SJCRH30 (cell line): Measurements from ENCODE around the gene REEP2. TPM values are rescaled to one million over a fixed set of nuclear protein-coding genes. Genes with fewer than 3 reads are reported as not detected.
"Not testable (repeated sequence)": the region's sequence is repeated elsewhere in the genome, so short reads cannot be mapped to it uniquely, and the experiment has no call there.

Experiments used
- DNase-seq, 2 experiments: peaks; one replicate each; pipeline ENCODE4 v3.0.0-alpha.2; 2015 to 2020
- H3K27ac ChIP-seq: fragments of 250-450 bp; sonication (Bioruptor Pico); 2 replicates; pipeline ENCODE4 v1.5.1; 2020; ENCODE audit warnings: mild to moderate bottlenecking, moderate library complexity
- H3K27me3 ChIP-seq: fragments of 250-450 bp; sonication (Bioruptor Pico); 2 replicates; pipeline ENCODE4 v1.5.1; 2020; ENCODE audit warnings: mild to moderate bottlenecking, moderate library complexity
- H3K36me3 ChIP-seq: fragments of 250-450 bp; sonication (Bioruptor Pico); 2 replicates; pipeline ENCODE4 v1.5.1; 2020; ENCODE audit warnings: mild to moderate bottlenecking, moderate library complexity
- H3K4me1 ChIP-seq: fragments of 250-450 bp; sonication (Bioruptor Pico); 2 replicates; pipeline ENCODE4 v1.5.1; 2020; ENCODE audit warnings: mild to moderate bottlenecking, moderate library complexity
- H3K4me3 ChIP-seq: fragments of 250-450 bp; sonication (Bioruptor Pico); 2 replicates; pipeline ENCODE4 v1.5.1; 2020; ENCODE audit warnings: mild to moderate bottlenecking, moderate library complexity
- H3K9me3 ChIP-seq: fragments of 250-450 bp; sonication (Bioruptor Pico); replicated peaks from 2 replicates; pipeline ENCODE4 v1.5.1; 2020; ENCODE audit warnings: mild to moderate bottlenecking, moderate library complexity
- total RNA-seq: library from RNA; depleted of rRNA; stranded (reverse); fragments of >200 nt; shearing (Covaris generic); gene quantifications from 2 replicates; pipeline ENCODE4 v1.2.3, GENCODE V29; 2014

Gene REEP2
- total RNA-seq, 1 experiment from 2014 or later: 8.5 TPM

DNA sequence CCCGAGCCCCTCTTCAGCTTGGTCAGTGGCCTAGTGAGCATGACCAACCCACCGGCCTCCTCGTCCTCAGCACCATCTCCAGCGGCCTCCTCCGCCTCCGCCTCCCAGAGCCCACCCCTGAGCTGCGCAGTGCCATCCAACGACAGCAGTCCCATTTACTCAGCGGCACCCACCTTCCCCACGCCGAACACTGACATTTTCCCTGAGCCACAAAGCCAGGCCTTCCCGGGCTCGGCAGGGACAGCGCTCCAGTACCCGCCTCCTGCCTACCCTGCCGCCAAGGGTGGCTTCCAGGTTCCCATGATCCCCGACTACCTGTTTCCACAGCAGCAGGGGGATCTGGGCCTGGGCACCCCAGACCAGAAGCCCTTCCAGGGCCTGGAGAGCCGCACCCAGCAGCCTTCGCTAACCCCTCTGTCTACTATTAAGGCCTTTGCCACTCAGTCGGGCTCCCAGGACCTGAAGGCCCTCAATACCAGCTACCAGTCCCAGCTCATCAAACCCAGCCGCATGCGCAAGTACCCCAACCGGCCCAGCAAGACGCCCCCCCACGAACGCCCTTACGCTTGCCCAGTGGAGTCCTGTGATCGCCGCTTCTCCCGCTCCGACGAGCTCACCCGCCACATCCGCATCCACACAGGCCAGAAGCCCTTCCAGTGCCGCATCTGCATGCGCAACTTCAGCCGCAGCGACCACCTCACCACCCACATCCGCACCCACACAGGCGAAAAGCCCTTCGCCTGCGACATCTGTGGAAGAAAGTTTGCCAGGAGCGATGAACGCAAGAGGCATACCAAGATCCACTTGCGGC is 28.2 kb downstream of the REEP2 start:
- Histone ChIP-seq H3K36me3 (no peaks in the 10 kb centered on the region), H3K4me3 (no peak overlapping the region), H3K27ac (no peak overlapping the region), H3K9me3 (no peaks in the 10 kb centered on the region), H3K27me3 (no peaks in the 10 kb centered on the region), H3K4me1 (no peaks in the 10 kb centered on the region; the same call in 1 of the 2 replicates)
- DNase-seq: no peak

DNA sequence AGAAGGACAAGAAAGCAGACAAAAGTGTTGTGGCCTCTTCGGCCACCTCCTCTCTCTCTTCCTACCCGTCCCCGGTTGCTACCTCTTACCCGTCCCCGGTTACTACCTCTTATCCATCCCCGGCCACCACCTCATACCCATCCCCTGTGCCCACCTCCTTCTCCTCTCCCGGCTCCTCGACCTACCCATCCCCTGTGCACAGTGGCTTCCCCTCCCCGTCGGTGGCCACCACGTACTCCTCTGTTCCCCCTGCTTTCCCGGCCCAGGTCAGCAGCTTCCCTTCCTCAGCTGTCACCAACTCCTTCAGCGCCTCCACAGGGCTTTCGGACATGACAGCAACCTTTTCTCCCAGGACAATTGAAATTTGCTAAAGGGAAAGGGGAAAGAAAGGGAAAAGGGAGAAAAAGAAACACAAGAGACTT is 28.9 kb downstream of the REEP2 start:
- Histone ChIP-seq H3K27me3 (no peaks in the 10 kb centered on the region), H3K36me3 (no peaks in the 10 kb centered on the region), H3K27ac (no peak overlapping the region), H3K4me3 (no peak overlapping the region), H3K4me1 (no peaks in the 10 kb centered on the region; the same call in 1 of the 2 replicates), H3K9me3 (no peaks in the 10 kb centered on the region)
- no peak for DNase-seq

DNA sequence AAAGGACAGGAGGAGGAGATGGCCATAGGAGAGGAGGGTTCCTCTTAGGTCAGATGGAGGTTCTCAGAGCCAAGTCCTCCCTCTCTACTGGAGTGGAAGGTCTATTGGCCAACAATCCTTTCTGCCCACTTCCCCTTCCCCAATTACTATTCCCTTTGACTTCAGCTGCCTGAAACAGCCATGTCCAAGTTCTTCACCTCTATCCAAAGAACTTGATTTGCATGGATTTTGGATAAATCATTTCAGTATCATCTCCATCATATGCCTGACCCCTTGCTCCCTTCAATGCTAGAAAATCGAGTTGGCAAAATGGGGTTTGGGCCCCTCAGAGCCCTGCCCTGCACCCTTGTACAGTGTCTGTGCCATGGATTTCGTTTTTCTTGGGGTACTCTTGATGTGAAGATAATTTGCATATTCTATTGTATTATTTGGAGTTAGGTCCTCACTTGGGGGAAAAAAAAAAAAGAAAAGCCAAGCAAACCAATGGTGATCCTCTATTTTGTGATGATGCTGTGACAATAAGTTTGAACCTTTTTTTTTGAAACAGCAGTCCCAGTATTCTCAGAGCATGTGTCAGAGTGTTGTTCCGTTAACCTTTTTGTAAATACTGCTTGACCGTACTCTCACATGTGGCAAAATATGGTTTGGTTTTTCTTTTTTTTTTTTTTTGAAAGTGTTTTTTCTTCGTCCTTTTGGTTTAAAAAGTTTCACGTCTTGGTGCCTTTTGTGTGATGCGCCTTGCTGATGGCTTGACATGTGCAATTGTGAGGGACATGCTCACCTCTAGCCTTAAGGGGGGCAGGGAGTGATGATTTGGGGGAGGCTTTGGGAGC is 29.5 kb downstream of the REEP2 start:
- Histone ChIP-seq H3K4me3 (no peak overlapping the region), H3K27me3 (no peaks in the 10 kb centered on the region)

DNA sequence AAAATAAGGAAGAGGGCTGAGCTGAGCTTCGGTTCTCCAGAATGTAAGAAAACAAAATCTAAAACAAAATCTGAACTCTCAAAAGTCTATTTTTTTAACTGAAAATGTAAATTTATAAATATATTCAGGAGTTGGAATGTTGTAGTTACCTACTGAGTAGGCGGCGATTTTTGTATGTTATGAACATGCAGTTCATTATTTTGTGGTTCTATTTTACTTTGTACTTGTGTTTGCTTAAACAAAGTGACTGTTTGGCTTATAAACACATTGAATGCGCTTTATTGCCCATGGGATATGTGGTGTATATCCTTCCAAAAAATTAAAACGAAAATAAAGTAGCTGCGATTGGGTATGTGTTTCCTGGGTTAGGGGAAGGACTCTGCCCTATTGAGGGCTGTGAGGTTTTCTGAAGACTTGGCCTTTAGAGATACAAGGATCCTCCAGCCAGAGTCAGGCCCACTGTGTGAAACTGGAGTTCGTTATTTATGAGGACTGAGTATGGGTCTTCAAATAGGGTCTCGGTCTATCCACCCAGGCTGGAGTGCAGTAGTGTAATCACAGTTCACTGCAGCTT is 30.2 kb downstream of the REEP2 start:
- H3K4me3 ChIP-seq: no peak overlapping the region
- H3K9me3 ChIP-seq: no peaks in the 10 kb centered on the region
- H3K27me3 ChIP-seq: no peaks in the 10 kb centered on the region
- DNase-seq: no peak
- no peaks in the 10 kb centered on the region; the same call in 1 of the 2 replicates for H3K4me1 ChIP-seq
- H3K27ac ChIP-seq: no peak overlapping the region
- H3K36me3 ChIP-seq: no peaks in the 10 kb centered on the region

More for the DNA sequence above, 29.5 kb downstream of the REEP2 start:
- H3K27ac ChIP-seq: no peak overlapping the region
- H3K4me1 ChIP-seq: no peaks in the 10 kb centered on the region; the same call in 1 of the 2 replicates
- no peak for DNase-seq
- no peaks in the 10 kb centered on the region for H3K36me3 ChIP-seq
- H3K9me3 ChIP-seq: no peaks in the 10 kb centered on the region

DNA sequence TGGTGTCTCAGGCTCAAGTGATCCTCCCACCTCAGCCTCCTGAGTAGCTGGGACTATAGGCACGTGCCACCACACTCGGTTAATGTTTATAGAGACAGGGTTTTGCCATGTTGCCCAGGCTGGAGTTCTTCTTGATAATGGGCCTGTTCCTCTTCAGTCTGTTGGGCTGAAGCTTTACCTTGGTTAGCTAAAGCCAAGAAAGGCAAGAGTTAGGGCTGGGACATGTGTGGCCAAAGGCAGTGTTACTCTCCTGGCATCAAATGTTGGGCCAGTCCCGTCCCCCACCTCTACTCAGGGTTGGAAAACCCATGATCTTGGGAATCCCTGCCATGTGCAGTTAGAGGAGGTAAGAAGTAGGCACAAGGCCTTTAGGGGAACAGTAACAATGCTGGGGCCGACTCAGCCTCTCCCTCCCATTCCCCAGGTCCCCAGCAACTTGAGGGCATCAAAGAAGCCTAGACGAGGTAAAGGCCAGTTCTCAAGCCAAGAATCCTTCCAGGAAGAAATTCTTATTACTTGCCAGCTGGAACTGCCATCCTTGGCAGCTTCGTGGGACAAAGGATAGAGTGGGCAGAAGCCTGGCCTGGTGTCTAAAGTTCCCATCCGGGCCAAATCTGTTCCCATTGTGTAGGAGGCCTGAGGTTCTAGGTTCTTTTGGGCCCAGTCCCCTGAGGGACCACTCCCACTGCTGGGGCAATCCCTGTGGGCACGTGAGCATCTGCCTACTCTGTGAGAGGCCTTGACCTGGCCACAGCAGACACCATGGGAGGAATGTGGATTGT is 30.9 kb downstream of the REEP2 start:
- Histone ChIP-seq H3K36me3 (no peaks in the 10 kb centered on the region), H3K4me3 (no peak overlapping the region), H3K27me3 (no peaks in the 10 kb centered on the region), H3K4me1 (no peaks in the 10 kb centered on the region; the same call in 1 of the 2 replicates), H3K9me3 (no peaks in the 10 kb centered on the region), H3K27ac (no peak overlapping the region)
- no peak for DNase-seq

DNA sequence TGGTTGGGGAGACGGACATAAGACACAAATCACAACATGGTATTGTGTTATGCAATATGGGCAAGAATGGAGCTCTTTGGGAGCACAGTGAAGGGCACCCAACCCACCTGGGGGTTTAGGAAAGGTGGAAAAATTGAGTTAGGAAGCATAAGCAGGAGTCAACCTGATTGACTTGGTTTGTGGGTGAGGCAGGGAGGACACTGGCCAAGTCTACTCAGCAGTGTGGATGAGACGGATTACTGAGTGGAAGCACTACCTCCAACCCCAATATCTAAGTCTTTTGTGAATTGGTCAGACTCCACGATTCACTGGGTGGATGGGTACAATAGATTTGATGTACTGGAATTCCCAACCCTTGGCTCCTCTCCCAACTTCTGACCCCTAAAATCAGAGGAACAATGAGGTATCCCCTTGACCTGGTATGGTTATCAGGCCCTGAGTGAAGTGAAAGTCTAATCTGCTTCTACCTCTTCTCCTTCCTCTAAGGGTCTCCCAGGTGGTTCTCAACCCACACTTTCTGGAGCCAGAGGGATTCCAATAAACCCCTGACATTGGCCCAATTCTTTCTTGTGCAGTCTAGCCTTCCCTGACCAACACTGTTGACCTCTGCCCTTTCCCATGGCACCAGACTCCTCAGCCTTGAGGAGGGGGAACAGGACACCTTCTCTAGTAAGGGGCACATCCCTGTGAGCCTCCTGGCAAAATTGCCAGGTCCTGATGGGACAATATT is 31.6 kb downstream of the REEP2 start:
- H3K27ac ChIP-seq: no peak overlapping the region
- no peaks in the 10 kb centered on the region for H3K9me3 ChIP-seq
- H3K4me3 ChIP-seq: no peak overlapping the region
- no peaks in the 10 kb centered on the region; the same call in 1 of the 2 replicates for H3K4me1 ChIP-seq
- no peaks in the 10 kb centered on the region for H3K27me3 ChIP-seq
- H3K36me3 ChIP-seq: no peaks in the 10 kb centered on the region
- DNase-seq: no peak

DNA sequence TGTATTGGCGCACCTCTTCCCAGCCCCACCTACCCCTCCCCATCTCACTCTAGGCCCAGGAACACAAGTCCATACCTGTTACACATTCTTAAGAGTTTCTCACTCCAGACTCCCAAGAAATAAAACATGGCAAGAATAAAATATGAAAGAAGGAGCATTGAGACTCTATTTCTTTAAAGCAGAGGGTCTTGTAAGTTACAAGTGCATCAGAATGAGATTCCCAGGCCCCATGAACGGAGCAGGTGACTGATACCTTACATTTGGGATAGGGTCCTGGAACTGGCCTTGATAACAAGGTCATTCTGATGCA is 32.1 kb downstream of the REEP2 start:
- Histone ChIP-seq H3K36me3 (no peaks in the 10 kb centered on the region), H3K9me3 (no peaks in the 10 kb centered on the region), H3K27ac (no peak overlapping the region), H3K4me3 (no peak overlapping the region), H3K27me3 (no peaks in the 10 kb centered on the region), H3K4me1 (no peaks in the 10 kb centered on the region; the same call in 1 of the 2 replicates)
- no peak for DNase-seq

DNA sequence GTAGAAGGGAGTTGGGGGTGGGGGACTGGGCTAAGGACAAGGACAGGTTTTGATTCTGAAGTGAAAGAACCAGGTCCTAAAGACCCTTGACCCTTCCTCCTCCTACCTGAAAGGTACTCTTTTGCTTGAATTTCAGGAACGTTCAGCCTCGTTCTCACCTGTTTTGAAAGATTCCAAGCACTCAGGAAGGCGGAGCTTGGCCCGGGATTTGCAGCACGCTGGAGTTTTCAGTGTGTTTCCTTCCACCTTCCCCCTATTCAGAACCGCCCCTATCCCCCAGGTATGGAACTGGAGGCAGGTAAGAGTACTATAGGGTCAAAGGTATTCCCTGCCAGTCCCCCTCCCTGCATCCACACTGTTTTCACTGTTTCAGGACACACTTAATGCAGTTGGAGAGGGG is 33.5 kb downstream of the REEP2 start:
- Histone ChIP-seq H3K4me3 (no peak overlapping the region), H3K4me1 (no peaks in the 10 kb centered on the region), H3K36me3 (no peaks in the 10 kb centered on the region), H3K27me3 (no peaks in the 10 kb centered on the region; the same call in 1 of the 2 replicates), H3K27ac (no peak overlapping the region), H3K9me3 (no peaks in the 10 kb centered on the region)
- no peak for DNase-seq

DNA sequence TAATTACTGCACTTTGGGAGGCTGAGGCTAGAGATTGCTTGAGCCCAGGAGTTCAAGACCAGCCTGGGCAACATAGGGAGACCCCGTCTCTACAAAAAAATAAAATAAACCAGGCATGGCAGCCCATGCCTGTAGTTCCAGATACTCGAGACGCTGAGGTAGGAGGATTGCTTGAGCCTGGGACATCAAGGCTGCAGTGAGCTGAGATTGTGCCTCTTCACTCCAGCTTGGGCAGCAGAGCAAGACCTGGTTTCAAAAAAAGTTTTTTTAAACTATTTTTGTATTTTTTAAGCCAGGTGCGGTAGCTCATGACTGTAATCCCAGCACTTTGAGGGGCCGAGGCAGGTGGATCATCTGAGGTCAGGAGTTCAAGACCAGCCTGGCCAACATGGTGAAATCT is 34.3 kb downstream of the REEP2 start:
- H3K27me3 ChIP-seq, H3K4me3 ChIP-seq, DNase-seq, H3K27ac ChIP-seq, H3K9me3 ChIP-seq, H3K36me3 ChIP-seq, H3K4me1 ChIP-seq: not testable (repeated sequence)

DNA sequence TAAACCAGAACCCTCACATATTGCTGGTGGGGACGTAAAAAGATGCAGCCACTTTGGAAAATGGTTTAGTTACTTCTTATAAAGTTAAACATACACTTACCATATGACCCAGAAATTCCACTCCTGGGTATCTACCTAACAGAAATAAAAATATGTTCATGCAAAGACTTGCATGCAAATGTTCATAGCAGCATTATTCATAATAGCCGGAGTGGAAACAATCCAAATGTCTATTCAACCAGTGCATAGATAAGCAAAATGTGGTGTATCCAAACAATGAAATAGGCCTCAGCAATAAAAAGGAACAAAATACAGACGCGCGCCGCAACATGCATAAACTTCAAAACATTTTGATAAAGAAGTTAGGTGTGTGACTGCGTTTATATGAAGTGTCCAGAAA is 38.1 kb downstream of the REEP2 start:
- H3K9me3 ChIP-seq: no peaks in the 10 kb centered on the region
- peaks cover 7% of the 10 kb centered on the region; the same call in 1 of the 2 replicates for H3K27me3 ChIP-seq

DNA sequence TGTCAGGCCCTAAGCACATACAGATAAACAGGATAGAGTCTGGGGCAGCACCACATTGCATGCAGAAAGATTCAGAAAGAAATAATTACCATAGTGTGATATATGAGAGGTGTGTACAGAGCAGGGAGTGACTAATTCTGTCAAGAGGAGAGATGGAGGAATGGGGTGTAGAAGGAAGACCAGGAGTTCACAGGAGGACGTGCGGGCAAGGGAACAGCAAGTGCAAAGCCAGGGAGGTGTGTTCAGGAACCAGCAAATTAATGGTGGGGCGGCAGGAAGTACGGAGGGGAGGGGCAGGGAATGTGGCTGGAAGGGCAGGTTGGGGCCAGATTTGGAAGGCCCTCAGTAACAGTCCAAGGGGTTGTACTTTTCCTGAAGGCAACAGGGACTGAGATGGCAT is 43.8 kb downstream of the REEP2 start:
- Histone ChIP-seq H3K4me3 (no peak overlapping the region), H3K27me3 (peaks cover 14% of the 10 kb centered on the region), H3K27ac (no peak overlapping the region), H3K9me3 (no peaks in the 10 kb centered on the region), H3K36me3 (no peaks in the 10 kb centered on the region), H3K4me1 (no peaks in the 10 kb centered on the region)
- DNase-seq: no peak

More for the DNA sequence above, 38.1 kb downstream of the REEP2 start:
- no peaks in the 10 kb centered on the region for H3K36me3 ChIP-seq
- DNase-seq: no peak
- H3K4me1 ChIP-seq: no peaks in the 10 kb centered on the region
- no peak overlapping the region for H3K27ac ChIP-seq
- H3K4me3 ChIP-seq: no peak overlapping the region

DNA sequence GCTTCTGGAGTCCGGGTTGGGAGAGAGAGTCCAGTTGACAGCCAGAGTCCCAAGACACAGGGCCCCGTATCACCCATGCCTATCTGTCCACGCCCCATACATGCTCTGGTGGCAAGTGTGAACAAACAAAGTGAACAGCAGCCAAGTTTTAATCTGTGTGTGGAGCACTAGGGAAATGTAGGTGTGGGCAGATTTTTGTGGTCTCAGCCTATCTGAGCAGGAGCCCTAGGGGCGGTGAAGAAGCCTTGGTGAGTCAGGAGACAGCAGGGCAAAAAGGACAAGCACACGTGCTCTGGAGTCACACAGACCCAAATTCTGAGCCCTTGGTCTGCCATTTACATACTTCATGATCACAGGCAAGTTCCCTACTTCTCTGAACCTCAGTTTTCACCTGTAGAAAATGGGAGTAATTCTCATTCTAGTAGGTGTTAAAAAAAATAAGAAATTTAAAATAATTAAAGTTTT is 49.7 kb downstream of the REEP2 start:
- Histone ChIP-seq H3K36me3 (no peaks in the 10 kb centered on the region), H3K27me3 (peaks cover 16% of the 10 kb centered on the region; the same call in 1 of the 2 replicates), H3K4me3 (no peak overlapping the region), H3K9me3 (no peaks in the 10 kb centered on the region), H3K4me1 (peaks cover 5% of the 10 kb centered on the region), H3K27ac (no peak overlapping the region)
- DNase-seq: no peak

DNA sequence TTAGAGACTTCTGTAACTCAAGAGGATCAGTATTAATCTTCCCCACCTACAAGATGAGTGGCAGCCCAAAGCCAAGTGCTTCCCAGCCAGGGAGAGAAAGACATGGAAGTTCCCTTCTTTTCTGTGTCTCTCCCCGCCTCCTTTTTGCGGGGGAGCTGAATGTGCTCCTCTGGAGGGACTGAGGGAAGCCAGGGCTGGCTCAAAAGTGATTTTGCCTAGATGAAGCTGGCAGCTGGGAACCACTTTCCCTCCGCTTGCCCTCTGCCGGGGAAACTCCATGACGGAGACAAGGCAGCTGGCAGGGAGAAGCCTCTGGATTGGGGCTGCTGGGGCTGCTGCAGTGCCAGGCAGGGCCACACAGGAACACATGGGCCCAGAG is 50.8 kb downstream of the REEP2 start:
- Histone ChIP-seq H3K27me3 (peaks cover 14% of the 10 kb centered on the region; the same call in 1 of the 2 replicates), H3K36me3 (no peaks in the 10 kb centered on the region), H3K4me3 (no peak overlapping the region), H3K27ac (no peak overlapping the region), H3K4me1 (peaks cover 5% of the 10 kb centered on the region), H3K9me3 (no peaks in the 10 kb centered on the region)
- DNase-seq: no peak
